Measurements from ENCODE around the gene CNKSR3.

The CNKSR3 gene

GRCh38 chr6:154479351-154479769 is 31.1 kb downstream of the CNKSR3 start:
- no peak for DNase-seq (ENCODE audit: low read depth, low spot score)

DNA sequence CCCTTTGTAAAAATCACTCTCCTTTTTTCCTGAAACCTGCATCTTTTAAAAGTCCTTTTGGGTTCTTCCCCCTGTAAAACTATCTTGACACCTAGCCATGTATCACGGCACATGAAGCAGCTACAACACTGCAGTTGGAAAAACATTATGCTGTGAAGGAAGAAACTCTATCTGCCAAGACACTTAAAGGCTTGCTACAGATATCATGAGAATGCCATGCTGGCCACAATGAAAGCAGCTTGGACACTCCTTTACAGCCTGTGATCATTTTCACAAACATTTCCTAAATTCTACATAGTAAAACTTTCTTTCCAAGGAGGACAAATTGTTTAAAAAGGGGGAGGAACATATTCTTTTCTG is 31.8 kb downstream of the CNKSR3 start:
- DNase-seq (ENCODE audit: low read depth, low spot score): no peak

GRCh38 chr6:154478021-154478700 is 32.3 kb downstream of the CNKSR3 start:
- no peak for DNase-seq (ENCODE audit: low read depth, low spot score)

- no peak for DNase-seq (ENCODE audit: low read depth, low spot score)
Measured at GRCh38 chr6:154476494-154476893, 34.0 kb downstream of the CNKSR3 start.

DNA sequence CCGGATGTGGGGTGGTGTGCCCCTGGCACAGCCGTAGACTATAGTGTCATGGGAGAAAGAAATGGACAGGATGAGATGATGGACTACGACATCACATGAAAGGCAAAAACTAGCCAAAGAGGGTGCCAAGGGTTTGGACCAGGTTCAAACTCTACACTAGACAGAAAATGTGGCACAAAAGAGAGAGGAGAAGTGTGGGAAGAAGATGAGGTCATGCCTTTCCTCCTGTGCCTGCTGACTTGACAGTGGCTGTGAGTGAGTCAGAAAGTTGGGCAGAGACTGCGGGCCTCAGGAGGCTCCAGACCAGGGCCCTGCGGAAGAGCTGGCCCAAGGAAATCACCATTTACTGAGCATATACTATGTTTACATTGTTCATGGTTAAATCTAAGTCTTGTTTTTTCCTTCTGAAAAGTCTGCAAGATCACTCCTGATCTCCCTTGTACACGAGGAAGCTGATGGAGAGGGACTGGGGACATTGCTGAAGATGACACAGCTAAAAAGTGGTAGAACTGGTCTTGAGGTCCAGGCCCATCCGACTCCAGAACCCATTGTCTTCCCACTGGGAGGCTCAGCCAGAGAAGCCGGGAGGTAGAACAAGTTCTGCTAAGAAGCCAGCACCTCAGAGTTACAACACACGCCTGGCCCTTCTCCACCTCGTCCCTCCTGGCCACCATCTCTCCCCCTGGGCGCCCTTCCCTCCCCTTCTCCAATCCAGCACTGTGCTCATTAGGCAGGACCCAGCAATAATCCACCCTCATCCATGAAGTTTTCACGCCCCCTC is 35.6 kb downstream of the CNKSR3 start:
- no peak for DNase-seq (ENCODE audit: low read depth, low spot score)

- no peak for DNase-seq (ENCODE audit: low read depth, low spot score)
Measured at GRCh38 chr6:154473324-154473723, 37.2 kb downstream of the CNKSR3 start.

- no peak for DNase-seq (ENCODE audit: low read depth, low spot score)
Measured at GRCh38 chr6:154471609-154472362, 38.7 kb downstream of the CNKSR3 start.

GRCh38 chr6:154469306-154469935 is 41.1 kb downstream of the CNKSR3 start:
- no peak for DNase-seq (ENCODE audit: low read depth, low spot score)

DNA sequence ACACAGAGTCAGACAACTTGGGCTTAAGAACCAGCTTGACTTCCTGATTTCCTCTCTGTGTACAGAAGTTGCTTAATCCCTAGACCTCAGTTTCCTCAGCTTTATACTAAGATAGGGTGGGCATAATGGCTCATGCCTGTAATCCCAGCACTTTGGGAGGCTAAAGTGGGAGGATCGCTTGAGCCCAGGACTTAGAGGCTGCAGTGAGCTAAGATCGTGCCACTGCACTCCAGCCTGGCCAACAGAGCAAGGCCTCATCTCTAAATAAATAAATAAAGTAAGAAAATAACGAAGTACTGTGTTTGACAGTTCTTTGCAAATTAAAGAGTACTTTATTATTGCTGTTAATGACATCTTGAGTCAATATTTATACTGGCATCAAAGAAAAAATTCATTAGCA is 41.7 kb downstream of the CNKSR3 start:
- no peak for DNase-seq (ENCODE audit: low read depth, low spot score)

- no peak for DNase-seq (ENCODE audit: low read depth, low spot score)
Measured at GRCh38 chr6:154466971-154467679, 43.4 kb downstream of the CNKSR3 start.

DNA sequence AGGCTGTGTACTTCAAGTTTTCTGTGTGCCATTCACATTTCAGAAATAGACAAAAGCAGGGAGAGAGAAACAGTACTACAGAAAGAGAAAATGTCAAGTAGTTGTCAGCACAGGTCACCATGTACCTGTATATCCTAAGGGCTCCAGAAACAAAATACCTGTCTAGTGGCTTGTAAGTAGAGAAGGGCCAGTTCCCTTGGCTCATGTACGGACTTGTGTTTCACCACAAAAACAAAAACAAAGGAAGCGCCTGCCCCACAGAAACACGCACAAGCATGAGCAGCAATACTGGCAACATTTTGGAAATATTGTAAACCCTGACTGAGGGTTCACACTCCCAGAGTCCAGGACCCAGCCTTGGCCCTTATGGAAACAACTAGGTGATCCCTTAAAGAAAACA is 44.3 kb downstream of the CNKSR3 start:
- DNase-seq (ENCODE audit: low read depth, low spot score): no peak

DNA sequence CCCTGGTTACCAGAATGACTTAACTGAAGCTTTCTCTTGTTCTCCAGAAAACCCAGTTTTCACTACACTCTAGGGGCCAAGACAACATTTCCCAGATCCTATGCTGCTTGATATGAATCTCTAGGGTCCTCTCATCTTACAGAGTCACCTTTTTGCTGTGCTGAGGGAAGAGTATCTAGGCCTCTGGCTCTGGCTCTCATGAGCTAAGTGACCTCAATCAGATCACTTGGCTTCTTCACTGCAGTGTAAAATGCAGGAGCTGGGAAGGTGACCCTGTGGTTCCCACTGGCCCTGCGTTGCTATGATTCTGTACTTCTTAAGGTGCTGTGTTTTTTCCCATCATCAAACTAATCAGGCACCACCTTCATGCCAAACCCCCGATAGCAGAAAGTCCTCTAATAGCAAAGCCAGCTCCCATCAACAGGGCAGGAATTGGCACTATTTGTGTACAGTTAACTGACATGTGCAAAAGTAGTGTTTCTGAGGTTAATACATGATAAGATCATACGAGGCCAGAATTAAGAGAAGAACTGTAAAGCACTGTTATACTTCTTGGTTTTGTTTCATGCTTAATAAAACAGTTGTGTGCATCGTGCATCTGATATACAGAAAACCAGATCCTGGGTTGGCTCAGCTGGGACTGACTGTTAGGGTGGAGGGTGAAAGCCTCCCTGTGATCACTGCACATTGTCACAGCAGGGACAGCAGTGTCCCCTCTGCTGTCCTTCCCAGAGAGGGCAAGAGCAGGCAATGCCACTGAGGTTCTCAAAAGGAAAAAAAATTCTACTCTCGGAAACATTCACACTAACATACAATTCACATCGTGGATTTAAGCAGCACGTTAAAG is 46.7 kb downstream of the CNKSR3 start:
- no peak for DNase-seq (ENCODE audit: low read depth, low spot score)

GRCh38 chr6:154462425-154462824 is 48.1 kb downstream of the CNKSR3 start:
- no peak for DNase-seq (ENCODE audit: low read depth, low spot score)

- no peak for DNase-seq (ENCODE audit: low read depth, low spot score)
Measured at GRCh38 chr6:154461348-154461747, 49.1 kb downstream of the CNKSR3 start.

GRCh38 chr6:154460306-154461071 is 50.0 kb downstream of the CNKSR3 start:
- no peak for DNase-seq (ENCODE audit: low read depth, low spot score)

GRCh38 chr6:154459513-154459912 is 51.0 kb downstream of the CNKSR3 start:
- DNase-seq (ENCODE audit: low read depth, low spot score): no peak

DNA sequence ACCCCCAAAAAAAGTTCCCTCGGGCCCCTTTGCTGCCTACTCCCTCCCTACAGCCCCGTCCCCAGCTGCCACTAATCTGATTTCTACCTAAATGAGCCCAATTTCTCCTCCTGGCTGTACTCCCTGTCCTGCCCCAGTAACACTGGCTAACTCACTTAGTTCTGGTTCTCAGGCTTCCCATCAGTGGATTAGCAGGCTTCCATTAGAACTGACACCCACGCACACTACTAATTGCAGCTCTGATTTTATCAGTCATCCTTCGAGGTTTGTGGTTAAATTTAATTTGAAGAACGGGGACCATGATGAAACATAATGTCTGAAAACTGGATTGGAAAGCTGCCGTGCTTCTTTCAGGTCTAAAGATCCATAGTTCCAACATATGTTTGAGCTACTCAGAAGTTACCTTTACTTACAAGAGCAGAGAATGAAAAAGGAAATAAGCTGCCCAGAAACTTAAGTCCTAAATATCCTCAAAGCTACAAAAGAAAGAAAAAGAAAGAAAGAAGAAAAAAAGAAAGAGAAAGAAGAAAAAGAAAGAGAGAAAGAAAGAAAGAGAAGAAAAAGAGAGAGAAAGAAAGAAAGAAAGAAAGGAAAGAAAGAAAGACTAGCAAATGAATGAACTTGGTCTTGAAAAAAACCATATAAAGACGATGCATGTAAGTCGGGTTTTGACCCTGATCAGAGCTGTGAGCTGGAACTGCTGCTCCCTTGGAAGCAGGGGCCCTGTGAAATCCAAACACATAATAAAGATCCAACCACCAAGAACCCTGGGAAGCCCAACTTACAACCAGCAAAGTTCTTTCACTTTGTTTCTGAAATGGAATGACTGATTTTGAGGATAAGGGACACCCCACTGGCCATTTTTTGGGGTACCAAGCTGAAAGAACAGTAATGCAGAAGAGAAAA is 51.7 kb downstream of the CNKSR3 start:
- DNase-seq (ENCODE audit: low read depth, low spot score): no peak

GRCh38 chr6:154457881-154458284 is 52.6 kb downstream of the CNKSR3 start:
- no peak for DNase-seq (ENCODE audit: low read depth, low spot score)

All from iPS DF 19.7 (cell line).